LNCAP (cell line): ENCODE measurements around the gene SSBP2.

ENCODE experiments used
- TF ChIP-seq, protein P1 (sequence below): fragments of 450-650 bp; IDR thresholded peaks from 2 replicates; pipeline ENCODE4 v1.5.1; 2017; ENCODE audit warnings: mild to moderate bottlenecking

SSBP2 gene

DNA sequence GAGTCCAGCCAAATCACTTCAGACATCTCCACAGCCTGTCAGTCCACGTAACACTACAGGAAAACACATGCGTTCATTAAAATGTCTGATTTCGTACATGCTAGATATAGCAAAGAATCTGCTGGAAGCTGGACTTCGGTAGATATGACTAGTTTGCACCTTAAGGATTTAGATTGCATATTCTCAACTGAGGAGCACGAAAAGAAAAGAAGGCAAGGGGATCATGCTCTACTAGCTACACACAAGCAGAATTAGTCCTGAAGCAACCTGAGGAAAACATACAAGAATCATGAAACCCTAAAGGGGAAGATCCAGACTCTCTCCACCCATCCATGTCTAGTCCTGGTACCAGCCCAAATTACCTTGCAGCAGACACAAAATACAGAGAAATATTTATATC lies 36.1 kb upstream of the SSBP2 start:
- TF ChIP-seq, protein P1, sequence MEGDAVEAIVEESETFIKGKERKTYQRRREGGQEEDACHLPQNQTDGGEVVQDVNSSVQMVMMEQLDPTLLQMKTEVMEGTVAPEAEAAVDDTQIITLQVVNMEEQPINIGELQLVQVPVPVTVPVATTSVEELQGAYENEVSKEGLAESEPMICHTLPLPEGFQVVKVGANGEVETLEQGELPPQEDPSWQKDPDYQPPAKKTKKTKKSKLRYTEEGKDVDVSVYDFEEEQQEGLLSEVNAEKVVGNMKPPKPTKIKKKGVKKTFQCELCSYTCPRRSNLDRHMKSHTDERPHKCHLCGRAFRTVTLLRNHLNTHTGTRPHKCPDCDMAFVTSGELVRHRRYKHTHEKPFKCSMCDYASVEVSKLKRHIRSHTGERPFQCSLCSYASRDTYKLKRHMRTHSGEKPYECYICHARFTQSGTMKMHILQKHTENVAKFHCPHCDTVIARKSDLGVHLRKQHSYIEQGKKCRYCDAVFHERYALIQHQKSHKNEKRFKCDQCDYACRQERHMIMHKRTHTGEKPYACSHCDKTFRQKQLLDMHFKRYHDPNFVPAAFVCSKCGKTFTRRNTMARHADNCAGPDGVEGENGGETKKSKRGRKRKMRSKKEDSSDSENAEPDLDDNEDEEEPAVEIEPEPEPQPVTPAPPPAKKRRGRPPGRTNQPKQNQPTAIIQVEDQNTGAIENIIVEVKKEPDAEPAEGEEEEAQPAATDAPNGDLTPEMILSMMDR: no peak

DNA sequence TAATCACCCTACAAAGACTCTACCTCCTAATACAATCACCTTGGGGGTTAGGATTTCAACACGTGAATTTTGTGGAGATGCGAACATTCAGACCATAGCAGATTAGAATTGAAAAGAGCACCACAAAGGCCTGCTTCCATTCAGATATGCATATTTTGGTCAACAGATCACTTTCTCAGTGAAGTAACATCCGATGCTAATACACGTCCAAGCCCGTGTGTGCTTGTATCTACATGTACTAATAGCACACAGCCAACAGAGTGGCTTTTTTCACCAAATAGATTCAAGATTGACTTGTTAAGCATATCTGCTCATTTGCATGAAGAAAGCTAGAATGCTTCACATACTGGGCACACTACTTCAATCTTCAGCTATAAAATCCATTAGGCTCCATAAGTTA lies 35.6 kb upstream of the SSBP2 start:
- TF ChIP-seq, protein P1: no peak

DNA sequence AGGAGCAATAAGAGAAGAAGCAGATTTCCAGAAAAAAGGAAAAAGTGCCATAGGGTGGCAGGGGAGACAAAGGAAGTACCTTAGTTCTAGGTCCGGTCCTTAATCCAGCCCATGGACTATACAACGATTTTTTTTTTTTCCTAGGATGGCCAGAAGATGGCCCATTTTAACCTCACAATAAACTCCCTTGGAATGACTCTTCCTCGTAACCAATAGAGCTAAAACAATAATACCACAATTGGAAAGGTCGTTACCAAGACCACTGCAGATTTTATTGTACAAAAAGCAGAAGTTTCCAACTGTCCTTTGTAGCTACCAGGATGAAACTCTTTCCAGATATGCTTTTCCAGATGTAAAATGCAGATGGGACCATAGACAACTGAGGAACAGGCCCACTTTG lies 34.4 kb upstream of the SSBP2 start:
- TF ChIP-seq, protein P1: no peak; the same call in 1 of the 2 replicates

DNA sequence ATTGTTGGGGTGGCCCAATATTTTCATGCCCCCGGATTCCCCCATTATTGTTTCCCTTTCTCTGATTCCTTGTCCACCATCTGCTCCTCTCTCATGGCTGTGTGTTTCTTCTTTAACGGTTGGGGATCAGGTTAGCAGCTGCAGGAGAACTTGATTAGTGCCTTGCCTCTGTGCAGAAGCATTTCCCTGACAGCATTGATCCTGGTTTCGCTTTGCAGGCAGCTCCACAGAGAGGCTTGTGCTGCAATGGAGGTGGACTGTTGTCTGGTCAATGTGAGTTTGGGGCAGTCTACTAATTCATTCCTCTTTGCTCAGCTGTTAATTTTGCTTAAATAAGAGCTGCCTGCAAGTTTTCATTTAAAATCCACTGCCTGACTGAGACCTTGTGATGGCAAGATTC lies 32.5 kb upstream of the SSBP2 start:
- TF ChIP-seq, protein P1: no peak

DNA sequence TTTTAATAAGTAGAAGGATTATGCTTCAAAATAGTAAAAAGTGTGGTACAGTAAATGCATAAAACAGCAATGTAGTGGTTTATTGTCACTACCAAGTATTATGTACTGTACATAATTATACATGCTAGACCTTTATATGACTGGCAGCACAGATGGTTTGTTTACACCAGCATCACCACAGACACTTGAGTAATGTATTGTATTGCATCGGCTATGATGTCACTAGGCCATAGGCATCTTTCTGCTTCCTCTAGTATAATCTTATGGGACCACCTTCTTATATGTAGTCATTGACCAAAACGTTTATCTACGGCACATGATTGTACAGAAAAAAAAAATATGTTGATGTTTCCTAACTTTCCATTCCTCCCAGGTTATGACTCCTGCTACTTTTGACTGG lies 31.9 kb upstream of the SSBP2 start:
- TF ChIP-seq, protein P1: no peak

DNA sequence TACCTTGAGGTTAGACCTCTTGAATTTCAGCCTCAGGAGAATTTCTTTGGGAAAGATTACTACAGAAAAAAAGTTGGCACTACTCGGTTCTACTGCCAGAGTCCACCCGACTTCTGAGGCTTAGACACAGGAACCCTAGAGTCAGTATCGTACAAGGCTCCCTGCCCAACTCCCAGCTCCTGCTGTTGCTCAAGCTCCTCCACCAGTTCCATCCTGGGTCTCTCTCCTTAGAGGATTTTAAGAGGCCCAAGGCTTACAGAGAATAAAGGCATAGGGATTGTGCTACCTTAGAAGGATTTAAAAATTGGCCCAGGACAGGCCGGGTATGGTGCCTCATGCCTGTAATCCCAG lies 29.0 kb upstream of the SSBP2 start:
- TF ChIP-seq, protein P1: no peak

DNA sequence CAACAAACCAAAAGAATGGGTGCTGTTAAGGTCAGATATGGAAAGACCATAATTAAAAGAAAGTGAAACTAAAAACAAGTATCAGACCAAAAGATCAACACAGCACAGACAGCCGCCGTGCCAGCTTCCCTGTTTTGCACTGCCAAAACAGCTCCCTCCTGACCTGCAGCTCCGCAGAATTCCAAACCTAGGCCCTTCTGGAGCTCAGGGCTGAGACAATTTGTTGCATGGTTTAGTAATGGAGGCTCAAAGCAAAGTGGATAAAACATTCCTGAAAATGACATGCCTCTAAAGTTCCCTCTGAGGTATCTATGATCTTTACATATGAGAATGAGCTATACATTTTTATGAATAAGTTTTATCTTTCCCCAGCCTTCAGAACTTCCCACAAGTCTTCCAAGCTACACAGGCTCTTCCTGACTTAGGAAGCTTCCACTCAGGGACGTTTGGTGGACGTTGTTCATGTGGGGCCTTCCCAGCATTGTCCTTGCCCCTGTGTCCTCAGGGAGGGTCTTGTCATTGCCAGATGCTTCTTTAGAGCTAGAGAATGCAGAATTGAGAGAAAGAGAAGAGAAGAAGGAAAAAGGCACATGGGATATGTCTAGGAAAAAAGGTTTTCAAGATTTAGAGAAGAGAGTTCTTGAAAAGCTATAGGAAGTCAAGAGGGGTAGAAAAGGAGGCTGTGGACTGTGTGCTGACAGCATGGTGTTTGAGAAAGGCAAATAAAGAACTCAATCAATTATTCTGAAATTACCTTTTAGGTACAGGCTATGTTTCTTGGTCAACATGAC lies 28.4 kb upstream of the SSBP2 start:
- TF ChIP-seq, protein P1: no peak

DNA sequence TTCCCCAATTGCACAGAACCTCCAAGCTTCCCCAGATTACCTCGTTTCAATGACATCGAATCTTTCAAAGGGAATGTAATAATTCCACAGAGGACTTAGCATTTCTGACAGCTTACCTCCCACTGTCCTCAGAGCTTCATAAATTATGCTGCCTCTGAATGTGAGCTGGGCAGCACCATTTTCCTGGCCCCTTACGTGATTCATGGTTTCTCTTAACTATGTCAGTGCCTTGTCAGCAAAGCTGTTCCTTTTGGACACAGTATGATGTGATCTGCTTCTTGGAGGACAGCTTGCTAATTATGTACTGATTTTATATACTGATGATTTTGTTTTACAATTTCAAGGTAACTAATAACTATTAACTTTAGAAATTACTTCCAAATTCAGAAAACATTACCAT lies 27.7 kb upstream of the SSBP2 start:
- TF ChIP-seq, protein P1: no peak
